ENCODE data around the gene ABCB1. TPM values are rescaled to one million over a fixed set of nuclear protein-coding genes. Genes with fewer than 3 reads are reported as not detected.

Gene ABCB1
- total and polyA plus RNA-seq, 2 of the 8 experiments (the other 6 are each of a cell fraction or from before 2014, with no cell fraction given), result 0.51 to 1.2 TPM

DNA sequence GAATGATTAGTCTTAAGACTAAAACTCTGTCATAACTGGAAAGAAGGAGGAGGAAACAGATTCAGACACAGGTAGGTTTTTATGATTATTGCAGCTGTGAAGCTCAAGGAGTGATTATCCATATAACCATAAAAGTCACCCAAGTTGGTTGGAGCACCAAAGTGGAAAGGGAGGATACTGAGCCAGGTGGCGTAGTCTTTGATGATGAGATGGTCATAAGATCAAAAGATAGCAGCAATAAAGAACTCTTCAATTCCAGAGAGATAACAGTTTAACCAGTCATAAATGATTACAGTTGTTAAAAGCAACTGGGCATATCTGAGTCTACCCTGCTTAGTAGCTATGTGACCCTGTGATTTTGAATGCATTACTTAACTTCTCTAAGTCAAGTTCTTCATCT, 8.4 kb downstream of the ABCB1 start:
- Histone ChIP-seq H4K20me1 (replicated peaks in 1 of 2; ENCODE audit: control insufficient read depth in 1 of 2, insufficient read depth in 2 of 2, low read length in 2 of 2) (no peaks in the 10 kb centered on the region), H3K9me3 (ENCODE audit: insufficient read depth in 2 of 2, low read depth in 1 of 2, low read length in 1 of 2) (no peaks in the 10 kb centered on the region), H3K79me1 (ENCODE audit: low read depth, low read length) (no peaks in the 10 kb centered on the region), H3K4me1 (replicated peaks in 1 of 4; ENCODE audit: control insufficient read depth in 3 of 4, insufficient read depth in 4 of 4, low read length in 3 of 4) (no peaks in the 10 kb centered on the region), H3K4me3 (ENCODE audit: extremely low read depth in 1 of 4, insufficient read depth in 2 of 4, low read depth in 3 of 4, low read length in 4 of 4) (no peak overlapping the region), H4K5ac (ENCODE audit: insufficient read length, low read depth, low read length) (no peak overlapping the region), H2AK5ac (ENCODE audit: low read depth, low read length) (no peak overlapping the region), H3K14ac (ENCODE audit: insufficient read length) (no peak overlapping the region), H2BK20ac (ENCODE audit: low read length) (no peak overlapping the region), H4K8ac (ENCODE audit: extremely low read depth, insufficient read depth, low read length) (no peak overlapping the region), H3K9ac (replicated peaks in 1 of 4; ENCODE audit: extremely low read depth in 1 of 4, low read depth in 3 of 4, low read length in 3 of 4) (no peak overlapping the region), H2BK15ac (ENCODE audit: low read length) (no peak overlapping the region), H3K23me2 (ENCODE audit: low read depth, low read length) (no peaks in the 10 kb centered on the region), H2BK5ac (ENCODE audit: low read depth, low read length) (no peak overlapping the region), H3K27me3 (replicated peaks in 1 of 4; ENCODE audit: control insufficient read depth in 3 of 4, extremely low read depth in 1 of 4, insufficient read depth in 3 of 4, low read length in 3 of 4) (no peaks in the 10 kb centered on the region), H3K23ac (ENCODE audit: insufficient read length) (no peak overlapping the region), H3K36me3 (ENCODE audit: control insufficient read depth in 2 of 4, insufficient read depth in 4 of 4, low read length in 3 of 4) (no peaks in the 10 kb centered on the region), H3K18ac (ENCODE audit: extremely low read depth, low read length) (no peak overlapping the region), H3K4me2 (ENCODE audit: insufficient read depth in 1 of 2, low read depth in 2 of 2, low read length in 2 of 2) (no peak overlapping the region), H2BK120ac (replicated peaks; ENCODE audit: low read depth, low read length) (no peak overlapping the region), H3K79me2 (ENCODE audit: control insufficient read depth in 1 of 2, insufficient read depth in 2 of 2, low read length in 2 of 2) (no peaks in the 10 kb centered on the region), H2BK12ac (ENCODE audit: low read depth, low read length) (no peak overlapping the region), H3K4ac (replicated peaks; ENCODE audit: insufficient read length, low read depth, low read length) (no peak overlapping the region), H4K91ac (replicated peaks; ENCODE audit: insufficient read length, low read length) (no peak overlapping the region), H3K27ac (ENCODE audit: low read depth, low read length) (no peak overlapping the region), H2AFZ (ENCODE audit: low read length) (no peak overlapping the region), H3K56ac (replicated peaks; ENCODE audit: insufficient read length, low read depth, low read length) (no peak overlapping the region)
- DNase-seq (ENCODE audit: low read depth in 1 of 2, low spot score in 2 of 2) (no peak), FAIRE-seq (no peak)
- WGBS, 2 experiments (ENCODE audit: extremely low coverage in 1 of 2, insufficient coverage in 1 of 2, insufficient read length in 1 of 2, insufficient replicate concordance in 2 of 2, low coverage in 1 of 2, low lambda C conversion rate in 2 of 2, missing lambda C conversion rate in 1 of 2), result 85% methylated on average over 1 of the region's 1 CpG; no CpG with 5 or more reads in 1 of the 2 experiments
- POLR2A ChIA-PET (ENCODE audit: partially characterized antibody), result no interaction called here
- CTCF ChIA-PET (ENCODE audit: partially characterized antibody), result interaction anchor here (0.6 to 1.2 kb wide), 3 partner anchors 25 to 88 kb away, joined by 3 to 4 read pairs (median 3); no protein-coding TSS in a partner anchor
- TF ChIP-seq EP300 (IDR thresholded peaks at IDR 0.05; ENCODE audit: borderline replicate concordance in 1 of 2, low read depth in 2 of 2, low read length in 2 of 2) (no peak), CHD1 (IDR thresholded peaks at IDR 0.05; ENCODE audit: low read depth, low read length) (no peak), RBBP5 (IDR thresholded peaks at IDR 0.05; ENCODE audit: borderline replicate concordance, low read depth, low read length) (no peak), CEBPB (IDR thresholded peaks at IDR 0.05; ENCODE audit: low read depth, low read length) (no peak), KDM4A (IDR thresholded peaks at IDR 0.05; ENCODE audit: low read depth, low read length, severe bottlenecking) (no peak), NANOG (IDR thresholded peaks at IDR 0.05; ENCODE audit: insufficient read depth, low read depth, low read length, poor library complexity, severe bottlenecking) (no peak), SIX5 (IDR thresholded peaks at IDR 0.05; ENCODE audit: low read depth, low read length) (no peak), TAF1 (IDR thresholded peaks at IDR 0.05; ENCODE audit: low read depth, low read length) (no peak), BACH1 (IDR thresholded peaks at IDR 0.05; ENCODE audit: low read length) (no peak), TCF12 (IDR thresholded peaks at IDR 0.05; ENCODE audit: low read depth, low read length) (no peak), HDAC6 (IDR thresholded peaks at IDR 0.05; ENCODE audit: low read depth, low read length) (no peak), SIN3A (conservative IDR thresholded peaks at IDR 0.05 in 1 of 2, IDR thresholded peaks at IDR 0.05 in 1 of 2; ENCODE audit: low read depth in 1 of 2, low read length in 2 of 2) (no peak), RFX5 (IDR thresholded peaks at IDR 0.05; ENCODE audit: borderline replicate concordance, low read depth, low read length) (no peak), SP2 (IDR thresholded peaks at IDR 0.05; ENCODE audit: low read length) (no peak), TBP (IDR thresholded peaks at IDR 0.05; ENCODE audit: low read depth, low read length) (no peak), SP1 (IDR thresholded peaks at IDR 0.05; ENCODE audit: low read depth, low read length) (no peak)
